Activated CD4-positive, CD25-positive, alpha-beta regulatory T cell treated with anti-CD3 and anti-CD28 coated beads, Interleukin-2, amount 50 U/mL, for 24 hours (primary cell): Measurements from ENCODE around the gene DCHS2.

Experiments
- ATAC-seq, 2 donors: fragments of 150-1000 bp; cut with Tn5 transposase; one replicate each; pipeline ENCODE4 v1.10.0; 2021; ENCODE audit warnings: mild to moderate bottlenecking in 1 of 2, moderate library complexity in 1 of 2

The DCHS2 gene

DNA sequence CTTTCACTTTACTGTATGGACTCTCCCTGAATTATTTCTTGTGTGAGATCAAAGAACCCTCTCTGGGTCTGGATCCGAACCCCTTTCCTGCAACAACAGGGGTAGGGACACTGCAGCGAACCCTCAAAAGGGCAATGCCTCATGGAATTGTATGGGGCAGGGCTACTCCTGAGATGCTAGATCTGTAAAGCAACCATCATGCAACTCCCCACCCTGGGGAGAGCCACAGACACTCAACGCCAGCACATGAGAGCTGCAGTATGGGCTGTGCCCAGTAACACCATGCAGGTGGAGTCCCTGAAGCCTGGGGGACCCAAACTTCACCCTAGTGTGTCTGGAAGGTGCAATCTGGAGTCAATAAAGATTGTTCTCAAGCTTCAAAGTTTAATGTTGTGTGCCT lies 304.7 kb downstream of the DCHS2 start:
- no peak for ATAC-seq

DNA sequence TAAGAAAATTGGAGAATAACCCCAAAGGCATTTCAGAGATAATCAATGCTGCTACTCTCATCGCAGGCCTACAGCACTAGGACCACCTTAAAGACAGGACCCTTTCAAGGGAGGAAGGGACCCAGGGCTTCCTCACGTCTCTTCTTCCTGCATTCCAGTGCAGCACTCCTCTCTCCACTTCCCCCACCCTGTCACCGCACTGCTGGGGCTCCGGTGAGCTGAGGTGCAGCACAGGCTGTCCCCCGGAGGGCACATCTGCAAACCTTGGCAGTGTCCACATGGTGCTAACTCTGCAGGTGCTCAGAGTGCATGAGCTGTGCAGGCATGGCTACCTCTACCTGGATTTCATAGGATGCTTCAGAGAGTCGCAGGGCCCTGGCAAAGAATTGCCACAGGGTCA lies 305.6 kb downstream of the DCHS2 start:
- ATAC-seq = no peak

DNA sequence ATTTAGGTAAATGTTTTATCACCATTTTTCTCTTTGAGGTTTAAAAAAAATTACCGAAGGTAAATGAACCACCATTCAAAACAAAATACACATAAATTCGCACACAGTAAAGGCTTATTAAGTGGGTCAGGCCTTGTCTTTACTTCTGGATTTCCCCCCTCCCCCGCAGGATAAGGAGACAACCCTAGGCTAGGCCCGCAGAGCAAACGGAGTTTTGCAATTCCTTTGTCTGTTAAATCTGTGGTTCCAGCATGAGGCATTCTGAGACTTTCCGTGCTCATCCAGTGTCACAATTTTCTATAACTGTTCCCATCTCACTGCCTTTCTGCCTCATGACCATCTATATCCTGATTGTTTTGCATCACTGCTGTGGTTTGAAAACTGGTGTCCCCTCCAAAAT lies 307.4 kb downstream of the DCHS2 start:
- ATAC-seq = no peak

DNA sequence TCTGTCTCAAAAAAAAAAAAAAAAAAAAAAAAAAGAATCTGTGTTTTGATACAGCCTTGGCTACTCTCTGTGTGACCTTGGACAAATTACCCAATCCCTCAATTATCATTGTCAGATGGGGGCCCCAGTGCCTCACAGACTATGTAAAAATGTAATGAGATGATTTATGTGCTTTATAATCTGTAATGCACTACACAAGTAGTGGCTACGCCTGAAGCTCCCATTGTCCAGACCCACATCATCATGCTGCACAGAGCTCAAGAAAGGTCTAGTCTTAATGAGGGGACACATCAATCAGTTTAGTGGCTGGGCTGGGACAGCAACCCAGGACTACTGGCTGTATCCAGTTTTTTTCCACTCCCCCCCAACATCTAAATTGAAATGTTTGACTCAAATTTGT lies 308.3 kb downstream of the DCHS2 start:
- no peak for ATAC-seq
